GM12874 (cell line): Measurements from ENCODE around the gene CD28.

Source experiments
- TF ChIP-seq, protein P1 (sequence below): IDR thresholded peaks from 2 replicates; pipeline ENCODE4 v1.5.1; 2011; ENCODE audit warnings: low read depth, mild to moderate bottlenecking, control low read depth, low read length, moderate library complexity; ENCODE audit not compliant: insufficient read depth

The CD28 gene

DNA sequence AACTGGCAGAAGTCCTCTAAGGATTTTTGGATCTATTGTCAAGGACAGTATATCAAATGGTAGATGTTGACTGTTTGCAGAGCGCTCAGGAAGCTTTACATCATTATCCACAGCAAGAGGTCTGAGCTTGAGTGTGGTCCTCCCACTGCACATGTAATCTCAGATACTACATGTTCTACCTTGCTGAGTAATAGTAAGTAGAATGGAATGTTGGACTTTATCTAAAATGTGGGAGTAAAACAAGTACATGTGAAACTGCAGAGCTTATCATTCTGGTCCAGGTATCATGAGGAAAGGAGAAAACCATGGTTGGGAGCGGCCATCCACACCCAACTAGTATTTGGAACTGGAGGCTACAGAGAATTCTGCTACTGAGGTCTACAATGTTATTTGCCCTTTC, 19.3 kb upstream of the CD28 start:
- TF ChIP-seq, protein P1, sequence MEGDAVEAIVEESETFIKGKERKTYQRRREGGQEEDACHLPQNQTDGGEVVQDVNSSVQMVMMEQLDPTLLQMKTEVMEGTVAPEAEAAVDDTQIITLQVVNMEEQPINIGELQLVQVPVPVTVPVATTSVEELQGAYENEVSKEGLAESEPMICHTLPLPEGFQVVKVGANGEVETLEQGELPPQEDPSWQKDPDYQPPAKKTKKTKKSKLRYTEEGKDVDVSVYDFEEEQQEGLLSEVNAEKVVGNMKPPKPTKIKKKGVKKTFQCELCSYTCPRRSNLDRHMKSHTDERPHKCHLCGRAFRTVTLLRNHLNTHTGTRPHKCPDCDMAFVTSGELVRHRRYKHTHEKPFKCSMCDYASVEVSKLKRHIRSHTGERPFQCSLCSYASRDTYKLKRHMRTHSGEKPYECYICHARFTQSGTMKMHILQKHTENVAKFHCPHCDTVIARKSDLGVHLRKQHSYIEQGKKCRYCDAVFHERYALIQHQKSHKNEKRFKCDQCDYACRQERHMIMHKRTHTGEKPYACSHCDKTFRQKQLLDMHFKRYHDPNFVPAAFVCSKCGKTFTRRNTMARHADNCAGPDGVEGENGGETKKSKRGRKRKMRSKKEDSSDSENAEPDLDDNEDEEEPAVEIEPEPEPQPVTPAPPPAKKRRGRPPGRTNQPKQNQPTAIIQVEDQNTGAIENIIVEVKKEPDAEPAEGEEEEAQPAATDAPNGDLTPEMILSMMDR = no peak

DNA sequence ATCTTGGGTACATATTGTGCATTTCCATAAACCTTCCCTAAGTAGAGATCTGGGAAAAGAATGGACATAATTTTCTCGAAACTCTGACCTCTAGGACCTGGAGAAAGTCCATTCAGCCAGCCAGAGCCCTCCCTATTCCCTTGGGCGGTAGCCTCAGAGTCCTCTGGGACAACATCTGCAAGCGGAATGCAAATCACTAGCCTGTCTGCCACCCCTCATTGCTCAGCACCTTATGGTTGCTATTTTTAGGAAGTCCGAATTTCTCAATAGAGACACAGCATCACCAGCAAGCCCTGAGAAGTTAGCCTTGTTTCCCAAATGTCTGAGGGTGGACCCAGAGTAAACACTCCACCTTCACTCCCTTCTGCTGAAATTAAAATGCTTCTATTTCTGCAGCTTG, 17.6 kb upstream of the CD28 start:
- TF ChIP-seq, protein P1 = no peak

DNA sequence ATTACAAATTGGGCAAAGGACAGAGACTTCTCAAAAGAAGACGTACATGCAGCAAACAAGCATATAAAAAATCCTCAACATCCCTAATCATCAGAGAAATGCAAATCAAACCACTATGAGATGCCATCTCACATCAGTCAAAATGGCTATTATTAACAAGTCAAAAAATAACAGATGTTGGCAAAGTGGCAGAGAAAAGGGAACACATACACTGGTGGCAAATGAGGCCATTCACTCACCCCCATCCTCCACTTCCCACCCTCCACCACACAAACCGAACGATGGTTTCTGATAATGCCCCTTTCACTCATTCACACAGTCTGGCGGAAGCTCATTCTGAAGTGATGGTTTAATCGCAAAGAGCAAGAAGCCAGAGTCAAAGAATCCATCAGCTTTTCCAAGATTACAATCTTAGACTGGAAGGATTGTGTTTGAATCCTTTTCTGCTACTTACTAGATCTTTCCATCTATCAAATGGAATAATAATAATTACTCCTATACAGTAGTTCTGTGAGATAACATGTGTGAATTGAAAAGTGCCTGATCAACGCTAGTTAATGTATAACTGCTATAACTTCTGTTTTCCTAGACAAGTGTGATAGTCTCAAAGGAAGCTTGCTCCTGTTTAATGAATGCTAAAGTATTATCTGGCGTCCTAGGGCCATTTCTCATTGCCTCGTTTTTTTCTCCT, 16.9 kb upstream of the CD28 start:
- TF ChIP-seq, protein P1 = no peak

DNA sequence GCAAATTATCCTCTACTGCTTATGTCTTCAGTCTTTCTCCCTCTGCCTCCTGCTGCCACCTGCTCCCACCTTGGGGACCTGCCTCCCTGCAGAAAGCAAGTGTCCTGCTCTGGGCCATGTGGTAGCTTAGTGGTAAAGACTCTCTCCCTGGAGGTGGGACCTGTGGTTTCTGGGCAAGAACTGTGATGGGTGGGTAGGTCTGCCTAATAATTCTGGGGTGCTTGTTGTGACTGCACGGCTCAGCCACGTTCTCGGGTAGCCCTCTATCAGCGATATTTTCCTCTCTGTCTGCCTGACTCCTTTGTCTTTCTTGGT, 16.4 kb upstream of the CD28 start:
- TF ChIP-seq, protein P1 = no peak

DNA sequence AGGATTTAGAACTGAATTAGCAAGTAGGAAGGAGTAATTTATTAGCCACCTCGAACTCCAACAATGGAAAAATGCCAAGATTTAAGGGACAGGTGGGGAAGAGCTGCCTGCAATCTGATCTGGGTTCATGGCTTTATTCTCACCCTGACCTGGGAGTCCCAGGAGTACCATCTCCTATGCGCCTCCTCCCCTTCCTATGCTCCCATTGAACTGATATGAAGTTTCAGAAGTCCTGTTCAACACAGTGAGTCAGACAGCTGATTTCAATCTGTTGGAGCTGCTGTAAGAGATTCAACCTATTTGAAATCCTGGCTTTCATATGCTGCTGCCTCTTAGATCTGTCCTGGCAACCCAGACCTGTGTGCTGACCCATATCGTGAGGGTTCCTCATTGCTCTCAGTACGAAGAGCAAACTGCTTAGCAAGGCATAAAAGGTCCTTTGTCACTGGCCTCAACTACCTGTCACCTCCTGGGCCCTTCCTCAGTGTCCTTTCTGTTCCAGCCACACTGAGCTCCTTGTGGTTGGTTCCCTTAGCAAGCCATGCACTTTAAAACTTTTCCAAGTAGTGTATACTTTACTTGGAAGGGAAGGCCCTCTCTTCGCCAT, 15.9 kb upstream of the CD28 start:
- TF ChIP-seq, protein P1 = no peak

DNA sequence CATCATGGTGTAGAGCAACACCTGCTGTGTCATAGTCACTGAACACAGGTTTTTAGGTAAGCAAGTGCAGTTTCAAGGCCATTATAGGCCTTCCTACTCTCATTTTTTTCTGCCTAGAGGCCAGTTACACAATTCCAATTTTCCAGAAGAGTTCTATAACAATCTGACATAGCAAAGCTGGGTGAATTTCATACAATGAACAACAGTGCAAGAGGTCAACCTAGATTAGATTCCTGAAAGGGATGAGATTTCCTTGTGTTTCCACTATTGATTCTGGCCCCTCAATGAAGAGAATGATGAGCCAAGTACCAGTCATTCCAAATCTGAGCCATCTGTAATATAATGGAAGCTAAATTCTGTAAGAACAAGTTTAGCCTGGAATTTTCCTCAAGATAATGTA, 15.3 kb upstream of the CD28 start:
- TF ChIP-seq, protein P1 = no peak

DNA sequence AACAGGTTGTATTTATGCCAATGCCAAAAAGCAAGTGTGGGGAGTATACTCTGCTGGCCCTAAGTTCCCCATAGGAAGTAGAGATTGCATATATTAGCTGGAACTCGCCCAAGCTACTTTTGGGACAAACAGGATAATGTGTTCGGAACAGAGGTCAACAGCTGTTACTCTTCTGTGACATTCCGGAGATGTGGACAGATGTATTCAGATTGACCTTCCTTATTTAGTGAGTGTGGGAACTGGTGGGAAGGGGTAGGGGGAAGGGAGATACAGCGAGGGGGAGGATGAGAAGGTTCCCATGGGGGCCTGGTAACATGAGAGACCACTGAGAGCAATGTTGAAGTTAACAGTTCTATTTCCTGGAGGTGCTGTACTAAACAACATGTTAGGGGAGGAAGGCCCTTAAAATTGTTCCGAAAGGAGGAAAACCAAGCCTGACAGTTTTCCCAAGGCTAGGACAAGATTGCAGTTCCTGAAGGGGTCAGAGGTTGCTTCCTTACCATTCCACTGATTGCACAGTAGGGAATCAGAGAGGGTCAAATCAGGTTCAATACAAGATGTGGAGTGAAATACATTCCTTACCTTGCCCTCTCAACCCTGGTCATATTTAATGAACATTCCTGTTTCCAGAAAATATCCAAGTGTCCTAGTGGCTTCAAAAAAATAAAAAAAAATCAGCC, 14.3 kb upstream of the CD28 start:
- TF ChIP-seq, protein P1 = no peak
